GM12892 (cell line): ENCODE data around the gene CFLAR.

ENCODE experiments used
- POLR2A ChIP-seq: IDR thresholded peaks from 2 replicates; pipeline ENCODE4 v1.6.1; 2011; ENCODE audit warnings: low read depth, low read length, control low read depth
- POLR2AphosphoS5 ChIP-seq: IDR thresholded peaks from 2 replicates; pipeline ENCODE4 v1.6.1; 2011; ENCODE audit warnings: low read depth, low read length, control low read depth

- TF ChIP-seq POLR2AphosphoS5 (peak; percentile 80), POLR2A (peak; percentile 78)
Measured at GRCh38 chr2:201071479-201072200, 44.3 kb upstream of the CFLAR start, which contains the start of the genes HYCC2 and NDUFB3.
